ENCODE results near the gene PARD6G.

The PARD6G gene

GRCh38 chr18:80191907-80192652 lies 55.2 kb downstream of the PARD6G start:
- no peak overlapping the region for H3K9ac ChIP-seq (ENCODE audit: low read depth, low read length)

DNA sequence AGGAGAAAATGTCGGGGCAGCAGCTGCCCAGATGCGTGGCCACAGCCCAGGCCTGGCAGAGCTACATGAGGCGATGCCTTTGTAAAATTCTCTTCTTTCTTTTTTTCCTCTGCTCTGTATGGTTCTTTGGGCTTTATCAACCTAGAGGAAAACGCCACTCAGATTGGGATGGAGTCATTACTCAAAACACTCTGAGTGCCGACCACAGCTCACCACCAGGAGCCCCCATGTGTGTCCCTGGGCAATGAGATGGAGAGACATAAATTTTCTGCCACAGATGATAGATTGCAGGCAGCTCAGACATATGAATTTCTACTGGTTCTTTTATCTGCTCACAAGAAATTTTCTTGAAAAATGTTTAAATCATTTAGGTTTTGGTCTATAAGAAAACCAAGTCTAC lies 56.0 kb downstream of the PARD6G start:
- Histone ChIP-seq H3K9me3 (ENCODE audit: control insufficient read depth, insufficient read depth, low read length) (no peaks in the 10 kb centered on the region), H3K9ac (ENCODE audit: low read depth, low read length) (no peak overlapping the region), H3K36me3 (ENCODE audit: control insufficient read depth, insufficient read depth, low read length) (no peaks in the 10 kb centered on the region), H3K4me3 (ENCODE audit: low read depth, low read length) (no peak overlapping the region), H3K27me3 (ENCODE audit: control insufficient read depth, insufficient read depth, low read length) (no peaks in the 10 kb centered on the region), H3K4me1 (ENCODE audit: control insufficient read depth, insufficient read depth, low read length) (no peaks in the 10 kb centered on the region)

More at GRCh38 chr18:80191907-80192652, 55.2 kb downstream of the PARD6G start:
- H3K36me3 ChIP-seq (ENCODE audit: control insufficient read depth, insufficient read depth, low read length) = no peaks in the 10 kb centered on the region
- H3K4me1 ChIP-seq (ENCODE audit: control insufficient read depth, insufficient read depth, low read length) = peaks cover 3% of the 10 kb centered on the region
- H3K27me3 ChIP-seq (ENCODE audit: control insufficient read depth, insufficient read depth, low read length) = no peaks in the 10 kb centered on the region
- H3K9me3 ChIP-seq (ENCODE audit: control insufficient read depth, insufficient read depth, low read length) = no peaks in the 10 kb centered on the region
- no peak overlapping the region for H3K4me3 ChIP-seq (ENCODE audit: low read depth, low read length)

DNA sequence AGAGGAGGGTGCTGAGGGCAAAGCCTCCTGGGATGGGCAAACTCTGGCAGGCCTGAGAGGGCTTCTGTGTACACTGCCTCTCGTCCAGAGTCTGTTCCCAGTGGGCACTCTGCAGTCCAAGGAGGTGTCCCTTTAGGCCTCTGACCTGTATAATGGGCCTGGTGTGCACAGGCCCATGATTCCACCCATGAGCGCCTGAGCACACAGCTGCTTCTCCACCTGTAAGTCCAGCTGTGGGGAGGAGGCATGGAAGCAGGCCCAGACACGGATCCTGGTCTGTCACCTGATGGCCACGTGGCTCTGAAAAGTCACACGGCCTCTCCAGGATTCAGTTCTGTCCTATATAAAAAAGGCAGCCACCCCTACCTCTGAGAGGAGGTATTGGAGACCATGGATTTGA lies 57.0 kb downstream of the PARD6G start:
- H3K9ac ChIP-seq (ENCODE audit: low read depth, low read length) = no peak overlapping the region
- no peaks in the 10 kb centered on the region for H3K4me1 ChIP-seq (ENCODE audit: control insufficient read depth, insufficient read depth, low read length)
- H3K4me3 ChIP-seq (ENCODE audit: low read depth, low read length) = no peak overlapping the region
- no peaks in the 10 kb centered on the region for H3K27me3 ChIP-seq (ENCODE audit: control insufficient read depth, insufficient read depth, low read length)
- no peaks in the 10 kb centered on the region for H3K36me3 ChIP-seq (ENCODE audit: control insufficient read depth, insufficient read depth, low read length)
- H3K9me3 ChIP-seq (ENCODE audit: control insufficient read depth, insufficient read depth, low read length) = no peaks in the 10 kb centered on the region

DNA sequence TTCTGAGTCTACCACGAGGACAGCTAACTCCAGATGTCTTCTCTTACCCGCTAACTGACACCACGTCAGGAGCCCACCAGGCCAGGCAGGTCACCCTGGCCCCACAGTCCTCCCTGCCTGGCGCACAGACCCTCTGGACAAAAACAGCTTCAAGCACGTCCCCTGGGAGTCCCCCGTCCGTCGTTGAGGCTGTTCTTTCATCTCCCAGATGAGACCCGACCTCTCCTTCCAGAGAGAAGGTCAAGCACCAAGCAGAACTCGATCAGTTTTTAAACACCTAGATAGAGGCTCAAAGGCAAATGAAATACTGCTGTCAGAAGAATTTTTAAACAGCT lies 57.8 kb downstream of the PARD6G start:
- H3K9me3 ChIP-seq (ENCODE audit: control insufficient read depth, insufficient read depth, low read length) = no peaks in the 10 kb centered on the region
- no peaks in the 10 kb centered on the region for H3K36me3 ChIP-seq (ENCODE audit: control insufficient read depth, insufficient read depth, low read length)
- H3K27me3 ChIP-seq (ENCODE audit: control insufficient read depth, insufficient read depth, low read length) = no peaks in the 10 kb centered on the region
- H3K4me3 ChIP-seq (ENCODE audit: low read depth, low read length) = no peak overlapping the region
- H3K4me1 ChIP-seq (ENCODE audit: control insufficient read depth, insufficient read depth, low read length) = no peaks in the 10 kb centered on the region
- no peak overlapping the region for H3K9ac ChIP-seq (ENCODE audit: low read depth, low read length)

GRCh38 chr18:80188643-80189530 lies 58.4 kb downstream of the PARD6G start:
- Histone ChIP-seq H3K36me3 (ENCODE audit: control insufficient read depth, insufficient read depth, low read length) (no peaks in the 10 kb centered on the region), H3K9me3 (ENCODE audit: control insufficient read depth, insufficient read depth, low read length) (no peaks in the 10 kb centered on the region), H3K27me3 (ENCODE audit: control insufficient read depth, insufficient read depth, low read length) (no peaks in the 10 kb centered on the region)

GRCh38 chr18:80187956-80188642 lies 59.2 kb downstream of the PARD6G start:
- Histone ChIP-seq H3K27me3 (ENCODE audit: control insufficient read depth, insufficient read depth, low read length) (no peaks in the 10 kb centered on the region), H3K36me3 (ENCODE audit: control insufficient read depth, insufficient read depth, low read length) (no peaks in the 10 kb centered on the region), H3K9ac (ENCODE audit: low read depth, low read length) (no peak overlapping the region), H3K4me3 (ENCODE audit: low read depth, low read length) (no peak overlapping the region), H3K4me1 (ENCODE audit: control insufficient read depth, insufficient read depth, low read length) (no peaks in the 10 kb centered on the region), H3K9me3 (ENCODE audit: control insufficient read depth, insufficient read depth, low read length) (no peaks in the 10 kb centered on the region)

More at GRCh38 chr18:80188643-80189530, 58.4 kb downstream of the PARD6G start:
- Histone ChIP-seq H3K4me1 (ENCODE audit: control insufficient read depth, insufficient read depth, low read length) (no peaks in the 10 kb centered on the region), H3K4me3 (ENCODE audit: low read depth, low read length) (no peak overlapping the region), H3K9ac (ENCODE audit: low read depth, low read length) (no peak overlapping the region)

DNA sequence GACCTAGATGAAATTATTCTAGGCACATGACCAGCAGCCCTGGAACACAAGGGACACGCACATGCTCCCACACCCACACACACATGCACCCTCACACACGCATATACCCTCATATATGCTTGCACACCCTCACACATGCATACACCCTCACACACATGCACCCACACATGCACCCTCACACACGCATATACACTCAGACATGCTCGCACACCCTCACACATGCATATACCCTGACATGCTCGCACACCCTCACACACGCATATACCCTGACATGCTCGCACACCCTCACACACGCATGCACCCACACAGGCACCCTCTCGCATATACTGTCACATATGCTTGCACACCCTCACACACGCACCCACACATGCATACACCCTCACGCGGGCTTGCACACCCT lies 61.8 kb downstream of the PARD6G start:
- no peak overlapping the region for H3K4me3 ChIP-seq (ENCODE audit: low read depth, low read length)
- no peak overlapping the region for H3K9ac ChIP-seq (ENCODE audit: low read depth, low read length)
- H3K27me3 ChIP-seq (ENCODE audit: control insufficient read depth, insufficient read depth, low read length) = no peaks in the 10 kb centered on the region
- no peaks in the 10 kb centered on the region for H3K36me3 ChIP-seq (ENCODE audit: control insufficient read depth, insufficient read depth, low read length)
- H3K9me3 ChIP-seq (ENCODE audit: control insufficient read depth, insufficient read depth, low read length) = no peaks in the 10 kb centered on the region
- no peaks in the 10 kb centered on the region for H3K4me1 ChIP-seq (ENCODE audit: control insufficient read depth, insufficient read depth, low read length)

DNA sequence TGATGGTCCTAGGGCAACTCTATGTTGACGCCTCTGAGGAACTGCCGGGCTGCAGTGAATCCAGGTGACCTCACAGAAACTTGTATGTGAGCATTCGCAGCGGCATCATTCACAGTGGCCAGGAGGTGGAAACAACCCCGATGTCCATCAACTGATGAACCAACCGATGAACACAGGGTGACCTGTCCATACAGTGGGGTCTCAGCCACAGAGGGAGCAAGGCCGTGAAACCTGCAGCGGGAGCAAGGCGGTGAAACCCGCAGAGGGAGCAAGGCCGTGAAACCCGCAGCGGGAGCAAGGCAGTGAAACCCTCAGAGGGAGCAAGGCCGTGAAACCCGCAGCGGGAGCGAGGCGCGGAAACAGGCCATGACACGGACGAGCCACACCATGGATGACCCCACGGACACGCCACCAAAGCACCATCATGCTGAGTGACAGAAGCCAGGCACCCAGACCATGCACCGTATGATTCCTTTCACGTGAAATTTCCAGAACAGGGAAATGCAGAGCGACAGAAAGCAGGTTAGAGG lies 63.0 kb downstream of the PARD6G start:
- H3K4me3 ChIP-seq (ENCODE audit: low read depth, low read length) = no peak overlapping the region
- H3K27me3 ChIP-seq (ENCODE audit: control insufficient read depth, insufficient read depth, low read length) = no peaks in the 10 kb centered on the region
- H3K9me3 ChIP-seq (ENCODE audit: control insufficient read depth, insufficient read depth, low read length) = no peaks in the 10 kb centered on the region
- no peaks in the 10 kb centered on the region for H3K36me3 ChIP-seq (ENCODE audit: control insufficient read depth, insufficient read depth, low read length)
- no peaks in the 10 kb centered on the region for H3K4me1 ChIP-seq (ENCODE audit: control insufficient read depth, insufficient read depth, low read length)
- H3K9ac ChIP-seq (ENCODE audit: low read depth, low read length) = no peak overlapping the region

- H3K27me3 ChIP-seq (ENCODE audit: control insufficient read depth, insufficient read depth, low read length) = no peaks in the 10 kb centered on the region
- no peak overlapping the region for H3K9ac ChIP-seq (ENCODE audit: low read depth, low read length)
- no peaks in the 10 kb centered on the region for H3K36me3 ChIP-seq (ENCODE audit: control insufficient read depth, insufficient read depth, low read length)
- H3K9me3 ChIP-seq (ENCODE audit: control insufficient read depth, insufficient read depth, low read length) = no peaks in the 10 kb centered on the region
- no peaks in the 10 kb centered on the region for H3K4me1 ChIP-seq (ENCODE audit: control insufficient read depth, insufficient read depth, low read length)
- H3K4me3 ChIP-seq (ENCODE audit: low read depth, low read length) = no peak overlapping the region
These were observed 63.9 kb downstream of the PARD6G start for GRCh38 chr18:80183273-80184050.

DNA sequence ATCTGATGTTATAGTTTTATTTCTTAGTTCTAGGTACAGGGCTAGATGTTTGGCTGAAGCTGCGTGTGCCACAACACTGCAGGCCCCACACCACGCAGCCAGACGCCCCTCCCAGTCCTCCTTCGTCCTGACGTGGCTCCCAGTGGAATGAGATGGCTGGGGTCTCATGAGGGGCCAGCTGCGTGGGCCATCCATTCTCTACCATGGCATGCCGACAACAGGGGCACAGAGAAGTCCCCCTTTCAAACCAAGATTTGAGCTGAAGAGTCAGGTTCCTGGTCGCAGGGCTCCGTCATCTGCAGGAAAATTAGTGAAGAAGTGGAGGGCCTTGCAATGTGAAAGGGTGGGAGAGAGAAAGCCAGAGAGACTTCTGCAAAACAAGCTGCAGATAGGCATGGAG lies 64.5 kb downstream of the PARD6G start:
- no peaks in the 10 kb centered on the region for H3K27me3 ChIP-seq (ENCODE audit: control insufficient read depth, insufficient read depth, low read length)
- H3K9ac ChIP-seq (ENCODE audit: low read depth, low read length) = no peak overlapping the region

More for the DNA sequence above, 64.5 kb downstream of the PARD6G start:
- Histone ChIP-seq H3K36me3 (ENCODE audit: control insufficient read depth, insufficient read depth, low read length) (no peaks in the 10 kb centered on the region), H3K4me3 (ENCODE audit: low read depth, low read length) (no peak overlapping the region), H3K9me3 (ENCODE audit: control insufficient read depth, insufficient read depth, low read length) (no peaks in the 10 kb centered on the region), H3K4me1 (ENCODE audit: control insufficient read depth, insufficient read depth, low read length) (no peaks in the 10 kb centered on the region)
